Large intestine (tissue), 3 donors: ENCODE measurements around the gene UBXN6. TPM values are rescaled to one million over a fixed set of nuclear protein-coding genes. Genes with fewer than 3 reads are reported as not detected.

Source experiments
- DNase-seq, 2 donors: peaks; one replicate each; pipeline versions ENCODE4 v3.0.0 to v3.0.0-alpha.2; 2013
- H3K27ac ChIP-seq: one replicate; pipeline ENCODE4 v1.5.1; 2013; ENCODE audit warnings: low read length
- H3K27me3 ChIP-seq: 2 replicates; pipeline ENCODE4 v1.6.1; 2013; ENCODE audit warnings: low read length; ENCODE audit not compliant: control insufficient read depth, insufficient read depth
- H3K36me3 ChIP-seq: 2 replicates; pipeline ENCODE4 v1.6.1; 2013; ENCODE audit warnings: low read length; ENCODE audit not compliant: control insufficient read depth, insufficient read depth
- H3K4me1 ChIP-seq: one replicate; pipeline ENCODE4 v1.6.1; 2013; ENCODE audit warnings: low read length; ENCODE audit not compliant: control insufficient read depth, insufficient read depth
- H3K4me3 ChIP-seq: one replicate; pipeline ENCODE4 v1.5.1; 2013; ENCODE audit warnings: low read length
- H3K9me3 ChIP-seq: one replicate; pipeline ENCODE4 v1.6.1; 2013; ENCODE audit warnings: mild to moderate bottlenecking, low read depth, low read length, moderate library complexity; ENCODE audit not compliant: control insufficient read depth
- WGBS: methylation state at CpG from one replicate; pipeline ENCODE4 v1.1.5; 2013; ENCODE audit warnings: low lambda C conversion rate; ENCODE audit not compliant: insufficient coverage; 5-methylcytosine and 5-hydroxymethylcytosine counted together
- polyA plus RNA-seq: library from polyadenylated mRNA; unstranded; fragments of 120-200 nt; gene quantifications from one replicate; pipeline ENCODE4 v1.2.1, GENCODE V29; 2013

UBXN6 gene
- polyA plus RNA-seq, 1 donor = 92.8 TPM

DNA sequence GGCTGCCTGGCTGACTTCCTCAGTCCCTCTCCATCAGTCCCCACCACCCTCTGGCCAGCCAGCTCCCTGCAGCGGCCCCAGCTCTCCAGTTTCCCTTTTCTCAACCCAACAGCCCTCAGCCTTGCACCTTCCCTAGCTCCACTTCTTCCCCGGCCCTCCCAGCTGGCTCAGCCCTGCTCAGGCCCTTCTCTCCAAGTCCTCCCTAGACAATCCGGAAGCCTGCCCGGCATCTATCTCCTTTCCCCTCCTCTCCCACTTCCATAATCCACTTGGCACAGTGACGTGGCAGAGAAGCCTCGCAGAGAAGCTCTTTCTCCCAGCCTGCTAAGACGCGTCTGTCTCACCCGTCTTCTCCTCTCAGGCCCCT lies 1.1 kb downstream of the UBXN6 start:
- peak in 1 of 2 donors; percentile 48 for DNase-seq
- H3K9me3 ChIP-seq = no peaks in the 10 kb centered on the region
- H3K36me3 ChIP-seq = peaks cover 26% of the 10 kb centered on the region
- no peaks in the 10 kb centered on the region for H3K27me3 ChIP-seq
- H3K4me1 ChIP-seq = peaks cover 12% of the 10 kb centered on the region
- no CpG with 5 or more reads among the region's 9 CpGs for WGBS
- peak overlapping the region; percentile 88 for H3K4me3 ChIP-seq
- H3K27ac ChIP-seq = peak overlapping the region; percentile 77

DNA sequence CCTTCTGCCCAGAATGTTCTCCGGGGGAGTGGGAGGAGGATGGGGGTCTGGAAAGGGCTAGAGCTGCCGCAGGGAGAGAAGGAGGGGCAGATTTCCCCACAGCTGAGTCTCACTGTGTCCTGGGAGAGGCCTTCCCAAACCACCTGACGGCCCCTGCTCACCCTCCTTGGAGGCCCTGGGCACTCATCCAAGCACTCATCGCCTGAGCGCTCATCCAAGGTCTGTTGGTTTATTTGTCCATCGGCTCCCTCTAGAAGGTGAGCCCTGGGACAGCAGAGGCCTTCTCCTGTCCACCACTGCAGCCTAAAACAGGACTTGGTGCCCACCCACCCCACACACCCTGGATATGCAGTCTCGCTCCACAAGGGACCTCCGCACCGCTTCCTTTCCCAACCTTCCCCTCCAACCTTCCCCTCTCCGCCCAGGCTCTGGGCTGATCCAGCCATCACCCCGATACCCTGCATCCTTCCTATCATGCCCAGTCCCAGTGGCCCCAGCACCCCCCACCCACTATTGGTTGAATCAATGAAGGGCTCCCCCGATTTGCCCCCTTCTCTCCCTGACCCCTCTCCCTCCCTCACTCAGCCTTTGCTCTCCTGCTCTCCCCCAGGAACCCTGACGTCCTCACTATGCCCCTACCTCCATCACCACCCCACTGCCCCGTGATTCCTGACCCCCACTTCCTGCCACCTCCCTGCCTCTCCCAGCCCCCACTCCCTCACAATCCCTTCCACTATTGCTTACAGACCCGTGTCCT lies 1.7 kb downstream of the UBXN6 start:
- peak in 1 of 2 donors; percentile 15 for DNase-seq
- WGBS = 42% methylated on average over 2 of the region's 15 CpGs
- Histone ChIP-seq H3K9me3 (no peaks in the 10 kb centered on the region), H3K4me1 (peaks cover 12% of the 10 kb centered on the region), H3K4me3 (peak overlapping the region; percentile 88), H3K27me3 (no peaks in the 10 kb centered on the region), H3K36me3 (peaks cover 32% of the 10 kb centered on the region), H3K27ac (peak overlapping the region; percentile 77)

GRCh38 chr19:4454747-4455718 lies 2.6 kb downstream of the UBXN6 start:
- H3K27me3 ChIP-seq = no peaks in the 10 kb centered on the region
- peaks cover 12% of the 10 kb centered on the region for H3K4me1 ChIP-seq
- no peak overlapping the region for H3K4me3 ChIP-seq
- peaks cover 35% of the 10 kb centered on the region for H3K36me3 ChIP-seq
- H3K9me3 ChIP-seq = no peaks in the 10 kb centered on the region
- no peak overlapping the region for H3K27ac ChIP-seq
- no CpG with 5 or more reads among the region's 29 CpGs for WGBS
- no peak for DNase-seq

DNA sequence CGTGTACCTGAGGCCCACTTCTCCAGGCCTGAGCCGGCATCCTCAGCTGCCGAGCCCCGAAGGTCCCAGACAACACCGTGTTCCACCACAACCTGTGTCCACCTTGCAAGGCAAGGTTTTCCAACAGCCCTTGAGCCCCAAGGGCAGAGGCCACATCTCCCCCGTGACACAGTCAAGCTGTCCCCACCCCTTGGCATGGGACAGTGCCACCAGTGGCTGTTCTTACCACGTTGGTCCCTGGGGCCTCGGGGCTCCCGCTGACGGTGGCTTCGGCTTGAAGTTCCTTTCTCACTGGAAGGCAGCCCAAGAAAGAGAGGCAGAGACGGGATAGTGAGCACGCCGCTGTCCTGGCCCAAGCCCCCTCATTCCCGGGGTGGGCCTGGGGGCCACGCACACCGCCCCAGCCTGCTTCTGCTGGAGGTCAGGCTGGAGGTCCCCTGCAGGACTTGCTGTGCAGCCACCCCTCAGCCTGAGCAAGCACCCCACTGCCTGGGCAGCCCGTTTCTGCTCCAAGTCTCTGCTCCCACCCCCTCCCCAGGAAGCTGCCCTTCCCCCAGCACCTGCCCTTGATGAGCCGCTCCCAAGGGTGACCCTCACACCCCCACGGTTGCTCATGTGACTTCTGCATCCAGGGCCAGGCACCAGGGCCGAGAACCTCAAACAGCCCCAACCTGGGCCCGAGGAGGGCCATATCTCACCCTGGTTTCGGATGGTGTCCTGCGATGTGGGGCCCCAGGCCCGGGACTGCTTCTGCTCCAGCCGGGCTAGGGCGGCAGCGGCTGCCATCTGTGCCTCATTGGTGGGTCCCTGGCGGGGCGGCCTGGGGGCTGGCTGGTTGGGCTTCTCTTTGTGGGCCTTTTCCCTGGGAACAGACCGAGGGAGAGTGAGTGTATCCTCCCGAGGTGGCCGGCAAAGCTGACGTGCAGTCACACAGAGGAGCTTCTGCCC lies 4.1 kb downstream of the UBXN6 start:
- peaks cover 50% of the 10 kb centered on the region for H3K36me3 ChIP-seq
- H3K27ac ChIP-seq = no peak overlapping the region
- no peaks in the 10 kb centered on the region for H3K27me3 ChIP-seq
- no CpG with 5 or more reads among the region's 34 CpGs for WGBS
- no peak overlapping the region for H3K4me3 ChIP-seq
- peaks cover 12% of the 10 kb centered on the region for H3K4me1 ChIP-seq
- no peak for DNase-seq
- no peaks in the 10 kb centered on the region for H3K9me3 ChIP-seq

DNA sequence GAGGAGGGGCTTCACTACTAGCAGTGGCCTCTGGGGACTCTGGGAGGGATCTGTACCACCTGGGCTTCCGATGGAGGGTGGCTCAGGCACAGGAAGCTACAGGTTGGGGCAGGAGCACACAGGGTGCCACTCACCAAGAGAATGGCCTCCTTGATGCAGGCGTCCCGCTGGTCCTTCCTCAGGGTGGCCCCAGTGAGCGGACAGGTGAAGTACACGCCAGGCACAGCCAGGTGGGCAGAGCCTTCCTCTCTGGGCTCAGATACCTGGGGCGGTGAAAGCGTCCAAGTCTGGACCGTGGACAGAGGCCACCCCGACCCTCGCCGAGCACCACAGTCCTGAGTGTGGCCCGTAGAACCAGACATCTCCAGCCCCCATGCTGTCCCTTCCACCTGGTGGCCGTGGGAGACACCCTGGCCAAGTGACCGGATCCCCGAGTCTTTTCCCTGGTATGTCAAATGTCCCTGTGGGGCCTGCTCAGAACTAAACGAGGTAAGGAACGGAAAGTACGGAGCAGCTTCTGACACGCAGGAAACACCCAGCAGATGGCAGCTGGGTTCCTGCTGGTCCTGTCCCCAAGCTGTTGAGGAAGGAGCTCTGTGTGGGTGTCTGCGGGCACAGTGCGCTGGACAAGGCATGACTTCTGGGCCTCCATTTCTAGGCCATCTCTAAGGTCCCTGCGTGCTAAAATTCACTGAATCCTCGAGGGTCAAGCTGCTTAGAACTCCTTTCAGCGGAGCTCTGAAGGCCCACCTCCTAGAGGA lies 5.2 kb downstream of the UBXN6 start:
- WGBS = no CpG with 5 or more reads among the region's 24 CpGs
- Histone ChIP-seq H3K9me3 (no peaks in the 10 kb centered on the region), H3K4me1 (peaks cover 12% of the 10 kb centered on the region), H3K4me3 (no peak overlapping the region), H3K27me3 (no peaks in the 10 kb centered on the region), H3K36me3 (peaks cover 61% of the 10 kb centered on the region), H3K27ac (no peak overlapping the region)
- DNase-seq = no peak

- H3K4me3 ChIP-seq = no peak overlapping the region
- no peak overlapping the region for H3K27ac ChIP-seq
- DNase-seq = no peak
- no CpG with 5 or more reads among the region's 9 CpGs for WGBS
- peaks cover 5% of the 10 kb centered on the region for H3K9me3 ChIP-seq
- no peaks in the 10 kb centered on the region for H3K4me1 ChIP-seq
- H3K36me3 ChIP-seq = peaks cover 89% of the 10 kb centered on the region
- no peaks in the 10 kb centered on the region for H3K27me3 ChIP-seq
Observed at GRCh38 chr19:4449639-4450028, 8.0 kb downstream of the UBXN6 start.

DNA sequence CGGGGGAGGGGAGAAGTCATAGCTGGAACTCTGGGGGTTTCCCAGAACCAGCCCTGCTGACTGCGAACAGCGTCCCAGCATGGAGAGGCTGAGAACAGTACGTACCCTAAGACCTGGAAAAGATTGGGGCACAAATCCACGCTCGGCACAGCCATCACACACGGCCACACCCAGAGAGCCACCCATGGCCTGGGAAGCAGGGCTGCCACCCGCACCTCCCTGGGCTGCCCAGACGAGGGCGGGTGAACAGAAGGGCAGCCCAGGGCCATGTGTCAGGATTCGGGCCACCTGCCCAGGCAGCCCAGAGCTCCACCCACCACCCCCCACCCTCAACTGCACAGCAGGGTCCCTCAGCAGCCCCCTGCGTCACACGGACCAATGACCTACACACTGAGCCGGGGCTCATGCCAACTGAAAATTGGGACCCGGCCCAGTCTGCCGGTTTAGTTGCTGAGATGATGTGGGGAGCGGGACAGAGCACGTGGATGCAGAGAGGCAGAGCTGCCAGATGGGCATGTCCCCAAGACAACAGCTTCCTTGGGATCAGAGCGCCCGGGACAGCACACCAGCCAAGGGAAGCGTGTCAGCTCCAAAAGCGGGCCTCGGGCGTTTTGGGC lies 8.5 kb downstream of the UBXN6 start:
- Histone ChIP-seq H3K27ac (no peak overlapping the region), H3K9me3 (peaks cover 5% of the 10 kb centered on the region), H3K4me3 (no peak overlapping the region), H3K36me3 (peaks cover 89% of the 10 kb centered on the region), H3K4me1 (no peaks in the 10 kb centered on the region), H3K27me3 (no peaks in the 10 kb centered on the region)
- DNase-seq = no peak
- no CpG with 5 or more reads among the region's 24 CpGs for WGBS

DNA sequence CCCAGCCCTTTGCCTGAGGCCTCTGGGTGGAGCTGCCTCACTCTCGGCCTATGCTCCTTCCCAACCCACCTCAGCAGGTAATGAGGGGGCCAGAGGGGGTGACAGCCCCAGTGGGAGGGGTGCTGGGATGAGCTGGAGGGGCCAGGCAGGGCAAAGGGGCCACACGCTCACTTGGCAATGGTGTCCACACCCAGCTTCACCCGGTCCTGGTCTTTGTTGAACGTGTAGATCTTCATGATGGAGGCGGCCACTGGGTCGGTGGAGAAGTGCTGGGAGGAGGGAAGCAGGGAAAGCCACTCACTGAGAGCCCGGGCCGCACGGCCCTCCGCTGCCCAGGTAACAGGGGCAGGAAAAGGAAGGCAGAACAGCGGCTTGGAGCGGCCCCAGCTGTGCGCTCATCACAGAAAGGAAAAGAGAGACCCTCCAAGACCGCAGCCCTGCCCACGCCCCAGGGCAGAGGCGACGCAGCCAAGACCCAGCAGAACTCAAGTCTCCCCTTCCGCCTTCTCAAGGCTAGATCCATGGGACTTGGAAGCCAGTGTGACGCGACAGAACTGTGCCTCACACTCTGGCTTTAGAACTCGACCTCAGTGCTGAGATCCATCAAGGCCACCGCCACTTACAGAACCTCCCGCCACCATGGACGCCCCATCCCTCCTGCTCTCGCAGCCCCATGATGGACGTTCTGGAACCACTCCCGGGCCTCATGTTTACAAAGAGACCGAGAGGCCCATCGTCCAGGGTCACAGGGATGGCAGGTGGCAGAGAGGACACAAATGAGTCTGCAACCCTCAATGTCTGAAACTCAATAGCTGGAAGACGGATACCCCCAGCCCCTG lies 9.2 kb downstream of the UBXN6 start:
- no peak for DNase-seq
- 80% methylated on average over 1 of the region's 30 CpGs for WGBS

More for the DNA sequence above, 9.2 kb downstream of the UBXN6 start:
- Histone ChIP-seq H3K4me1 (no peaks in the 10 kb centered on the region), H3K4me3 (no peak overlapping the region), H3K27me3 (no peaks in the 10 kb centered on the region), H3K36me3 (peaks cover 84% of the 10 kb centered on the region), H3K27ac (no peak overlapping the region), H3K9me3 (peaks cover 5% of the 10 kb centered on the region)
